HPDE6-E6E7 (cell line): ENCODE data around the gene GCHFR.

Source experiments
- DNase-seq: peaks from one replicate; pipeline ENCODE4 v3.0.0; 2011; ENCODE audit warnings: missing footprints; ENCODE audit errors: extremely low spot score

Gene GCHFR

GRCh38 chr15:40808861-40809450 lies 45.1 kb downstream of the GCHFR start:
- DNase-seq = no peak

DNA sequence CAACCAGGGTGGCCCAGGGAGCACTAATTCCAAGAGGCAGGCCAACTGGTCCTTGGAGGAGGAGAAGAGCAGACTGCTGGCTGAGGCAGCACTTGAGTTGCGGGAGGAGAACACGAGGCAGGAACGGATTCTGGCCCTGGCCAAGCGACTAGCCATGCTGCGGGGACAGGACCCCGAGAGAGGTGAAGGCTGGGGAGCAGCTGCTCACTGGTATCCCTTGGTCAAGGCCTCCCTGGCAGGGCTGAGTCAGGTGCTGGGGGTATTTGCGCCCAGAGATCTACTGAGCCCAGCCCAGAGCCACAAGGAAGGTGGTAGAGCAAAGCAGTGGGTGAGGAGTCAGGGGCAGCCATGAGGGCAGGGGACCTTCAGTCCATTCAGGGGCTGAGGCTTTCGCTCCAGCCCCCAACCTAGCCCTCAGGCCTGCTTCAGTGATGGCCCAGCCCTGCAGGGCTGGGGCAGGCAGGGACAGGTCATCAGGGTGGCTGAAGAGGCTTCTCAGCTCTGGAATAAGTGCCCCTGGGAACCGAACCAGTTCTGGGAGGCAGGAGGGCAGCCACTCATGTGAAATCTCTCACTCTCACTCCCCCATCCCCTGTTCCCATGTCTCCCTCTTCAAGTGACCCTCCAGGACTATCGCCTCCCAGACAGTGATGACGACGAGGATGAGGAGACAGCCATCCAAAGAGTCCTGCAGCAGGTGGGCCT lies 49.0 kb downstream of the GCHFR start:
- DNase-seq = no peak

DNA sequence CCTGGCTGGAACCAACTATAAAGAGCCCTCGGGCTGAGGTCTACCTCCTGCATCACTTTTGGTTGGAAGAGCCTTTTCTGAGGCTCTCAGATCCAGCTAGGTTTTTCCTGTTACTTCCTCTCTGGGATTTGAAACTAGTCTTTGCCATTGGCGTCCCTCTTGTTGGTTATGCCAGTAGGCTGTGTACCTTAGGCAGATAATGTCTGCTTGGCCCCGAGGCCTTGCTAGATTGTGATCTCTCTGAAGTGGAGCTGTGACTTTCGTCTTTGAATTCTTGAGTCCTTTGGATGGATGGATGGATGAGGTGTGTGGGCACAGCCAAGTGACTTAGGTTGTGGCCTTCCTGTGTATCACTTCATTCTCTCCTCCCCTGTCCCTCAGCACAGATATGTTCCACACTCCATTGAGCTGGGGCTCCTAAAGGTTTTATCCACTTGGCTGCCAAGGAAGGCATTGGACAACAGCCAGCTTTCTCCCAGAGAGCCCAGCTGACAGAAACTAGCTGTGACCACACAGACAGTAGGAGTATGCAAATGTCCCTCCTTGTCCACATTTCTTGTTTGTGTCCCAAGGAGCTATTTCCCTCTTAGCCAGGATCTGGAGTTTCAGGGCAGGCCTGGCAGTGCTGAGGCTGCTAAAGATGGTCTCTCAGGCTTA lies 51.3 kb downstream of the GCHFR start:
- DNase-seq = no peak
